Stomach (tissue), 4 donors: ENCODE data around the gene APLF.

ENCODE experiments used
- CTCF ChIP-seq, 7 experiments: fragments of 450-650 bp in 4 of 7; fragments of 200-600 bp in 3 of 7; sonication (generic) in 3 of 7; IDR thresholded peaks; one replicate each; pipeline ENCODE4 v1.5.1; 2016 to 2019; ENCODE audit warnings: antibody characterized with exemption in 7 of 7, control low read depth in 2 of 7, mild to moderate bottlenecking in 1 of 7
- EP300 ChIP-seq: sonication (generic); formaldehyde crosslinking; IDR thresholded peaks from one replicate; pipeline ENCODE4 v1.6.1; 2017; ENCODE audit warnings: antibody characterized with exemption
- POLR2A ChIP-seq, 4 donors: fragments of 450-650 bp; IDR thresholded peaks; one replicate each; pipeline ENCODE4 v1.6.1; 2016; ENCODE audit warnings: antibody characterized with exemption in 4 of 4, control low read depth in 2 of 4, mild to moderate bottlenecking in 1 of 4, moderate library complexity in 1 of 4
- POLR2AphosphoS5 ChIP-seq, 3 donors: sonication (generic); formaldehyde crosslinking; IDR thresholded peaks; one replicate each; pipeline ENCODE4 v1.6.1; 2016; ENCODE audit warnings: antibody characterized with exemption in 3 of 3

GRCh38 chr2:68432696-68433658, 34.4 kb upstream of the APLF start:
- TF ChIP-seq POLR2A (IDR thresholded peaks at IDR 0.05) (no peak), EP300 (no peak), CTCF (IDR thresholded peaks at IDR 0.05) (no peak), POLR2AphosphoS5 (IDR thresholded peaks at IDR 0.05) (no peak)
